ENCODE measurements around the gene ASIC5. TPM values are rescaled to one million over a fixed set of nuclear protein-coding genes. Genes with fewer than 3 reads are reported as not detected.

ASIC5 gene
- not detected for total RNA-seq
- not detected for polyA plus RNA-seq
- long read RNA-seq, donor 1: 0 reads
- long read RNA-seq, donor 2: 0 reads
- long read RNA-seq, donor 3: 0 reads

- H3K27me3 ChIP-seq: no peaks in the 10 kb centered on the region
Observed at GRCh38 chr4:155866177-155866576, at the start of gene ASIC5. Gene ASIC5 (minus strand): TSS chr4:155866277. CDS start chr4:155866226, 51 bp downstream.

GRCh38 chr4:155914782-155915181 lies 48.7 kb upstream of the ASIC5 start:
- 53 to 59% (median 56%) methylated on average over 5 of the region's 5 CpGs for WGBS, 4 donors
- no peak overlapping the region for H3K4me3 ChIP-seq

More at GRCh38 chr4:155866177-155866576, at the start of gene ASIC5:
- 0 to 42% (median 0%) methylated on average over 1 of the region's 1 CpG for WGBS, 4 donors
- H3K27ac ChIP-seq: no peak within 1 kb of the TSS
- intact Hi-C loops (cut with DNase I): no loop called here
- H3K36me3 ChIP-seq: no peaks in the 10 kb centered on the region
- TF ChIP-seq POLR2A (IDR thresholded peaks at IDR 0.05) (no peak), CTCF (IDR thresholded peaks at IDR 0.05) (no peak)
- no peak within 1 kb of the TSS for H3K4me3 ChIP-seq
- peaks cover 0 to 4% (median 0%) of the 10 kb centered on the region in 12 donors for H3K9me3 ChIP-seq
- no peak for DNase-seq
- ATAC-seq: no peak
- no peaks in the 10 kb centered on the region for H3K4me1 ChIP-seq

GRCh38 chr4:155911905-155912304 lies 45.8 kb upstream of the ASIC5 start:
- Histone ChIP-seq H3K9me3 (no peaks in the 10 kb centered on the region), H3K4me1 (peaks cover 0 to 9% (median 0%) of the 10 kb centered on the region in 12 donors), H3K27me3 (no peaks in the 10 kb centered on the region), H3K4me3 (no peak overlapping the region), H3K27ac (no peak overlapping the region), H3K36me3 (no peaks in the 10 kb centered on the region)
- WGBS, 4 donors: 73 to 83% (median 78%) methylated on average over 1 of the region's 1 CpG
- intact Hi-C loops (cut with DNase I): no loop called here
- no peak for ATAC-seq
- no peak for DNase-seq
- TF ChIP-seq POLR2A (IDR thresholded peaks at IDR 0.05): no peak
- no peak for TF ChIP-seq CTCF (IDR thresholded peaks at IDR 0.05)

More at GRCh38 chr4:155914782-155915181, 48.7 kb upstream of the ASIC5 start:
- Histone ChIP-seq H3K36me3 (no peaks in the 10 kb centered on the region), H3K27ac (no peak overlapping the region), H3K4me1 (no peaks in the 10 kb centered on the region), H3K27me3 (no peaks in the 10 kb centered on the region), H3K9me3 (no peaks in the 10 kb centered on the region)
- TF ChIP-seq CTCF (IDR thresholded peaks at IDR 0.05) (no peak), POLR2A (IDR thresholded peaks at IDR 0.05) (no peak)
- ATAC-seq (no peak), DNase-seq (no peak)
- intact Hi-C loops (cut with DNase I): no loop called here

- H3K4me3 ChIP-seq: no peak overlapping the region
- ATAC-seq: no peak
- no peak overlapping the region for H3K27ac ChIP-seq
- TF ChIP-seq POLR2A (IDR thresholded peaks at IDR 0.05): no peak
- no peak for TF ChIP-seq CTCF (IDR thresholded peaks at IDR 0.05)
- H3K4me1 ChIP-seq: peaks cover 0 to 13% (median 0%) of the 10 kb centered on the region in 12 donors
- no peak for DNase-seq
- no peaks in the 10 kb centered on the region for H3K27me3 ChIP-seq
- no peaks in the 10 kb centered on the region for H3K9me3 ChIP-seq
- intact Hi-C loops (cut with DNase I): no loop called here
- 81 to 87% (median 85%) methylated on average over 3 of the region's 3 CpGs for WGBS, 4 donors
- no peaks in the 10 kb centered on the region for H3K36me3 ChIP-seq
Observed at GRCh38 chr4:155909615-155910226, 43.6 kb upstream of the ASIC5 start.

Data from heart left ventricle (tissue), 16 donors.